IMR-90 (cell line): Measurements from ENCODE around the gene BSDC1.

Source experiments
- BHLHE40 ChIP-seq: fragments of 150-350 bp; IDR thresholded peaks from 2 replicates; pipeline ENCODE4 v1.6.1; 2016; ENCODE audit warnings: mild to moderate bottlenecking, low read depth, low read length
- CEBPB ChIP-seq: IDR thresholded peaks from 2 replicates; pipeline ENCODE4 v1.6.1; 2012; ENCODE audit warnings: low read depth, low read length, improper control_type of control experiment
- FOS ChIP-seq: fragments of 150-350 bp; IDR thresholded peaks from 2 replicates; pipeline ENCODE4 v1.6.1; 2016; ENCODE audit warnings: low read depth, low read length
- MAFK ChIP-seq: IDR thresholded peaks from 2 replicates; pipeline ENCODE4 v1.6.1; 2012; ENCODE audit warnings: low read depth, low read length, improper control_type of control experiment
- MAZ ChIP-seq: IDR thresholded peaks from 2 replicates; pipeline ENCODE4 v1.6.1; 2012; ENCODE audit warnings: low read depth, mild to moderate bottlenecking, low read length, improper control_type of control experiment, moderate library complexity, borderline replicate concordance
- MXI1 ChIP-seq: IDR thresholded peaks from 2 replicates; pipeline ENCODE4 v1.6.1; 2012; ENCODE audit warnings: low read depth, mild to moderate bottlenecking, low read length, moderate library complexity, borderline replicate concordance
- POLR2A ChIP-seq: IDR thresholded peaks from 2 replicates; pipeline ENCODE4 v1.6.1; 2012; ENCODE audit warnings: mild to moderate bottlenecking, low read depth, low read length
- RAD21 ChIP-seq: IDR thresholded peaks from 2 replicates; pipeline ENCODE4 v1.6.1; 2012; ENCODE audit warnings: low read length, improper control_type of control experiment
- RFX5 ChIP-seq: IDR thresholded peaks from 2 replicates; pipeline ENCODE4 v1.8.0; 2012; ENCODE audit warnings: low read depth, mild to moderate bottlenecking, low read length, moderate library complexity
- SMC3 ChIP-seq: fragments of 150-350 bp; IDR thresholded peaks from 2 replicates; pipeline ENCODE4 v1.6.1; 2016; ENCODE audit warnings: low read depth, mild to moderate bottlenecking, antibody characterized with exemption, low read length, moderate library complexity
- TF ChIP-seq, protein P1 (sequence below): conservative IDR thresholded peaks from 2 replicates; pipeline ENCODE4 v1.5.1; 2012; ENCODE audit warnings: mild to moderate bottlenecking, low read depth, low read length, improper control_type of control experiment
- TF ChIP-seq, protein P2 (sequence below): fragments of 150-350 bp; IDR thresholded peaks from 2 replicates; pipeline ENCODE4 v1.6.1; 2017; ENCODE audit warnings: mild to moderate bottlenecking, antibody characterized with exemption, low read length, low read depth

DNA sequence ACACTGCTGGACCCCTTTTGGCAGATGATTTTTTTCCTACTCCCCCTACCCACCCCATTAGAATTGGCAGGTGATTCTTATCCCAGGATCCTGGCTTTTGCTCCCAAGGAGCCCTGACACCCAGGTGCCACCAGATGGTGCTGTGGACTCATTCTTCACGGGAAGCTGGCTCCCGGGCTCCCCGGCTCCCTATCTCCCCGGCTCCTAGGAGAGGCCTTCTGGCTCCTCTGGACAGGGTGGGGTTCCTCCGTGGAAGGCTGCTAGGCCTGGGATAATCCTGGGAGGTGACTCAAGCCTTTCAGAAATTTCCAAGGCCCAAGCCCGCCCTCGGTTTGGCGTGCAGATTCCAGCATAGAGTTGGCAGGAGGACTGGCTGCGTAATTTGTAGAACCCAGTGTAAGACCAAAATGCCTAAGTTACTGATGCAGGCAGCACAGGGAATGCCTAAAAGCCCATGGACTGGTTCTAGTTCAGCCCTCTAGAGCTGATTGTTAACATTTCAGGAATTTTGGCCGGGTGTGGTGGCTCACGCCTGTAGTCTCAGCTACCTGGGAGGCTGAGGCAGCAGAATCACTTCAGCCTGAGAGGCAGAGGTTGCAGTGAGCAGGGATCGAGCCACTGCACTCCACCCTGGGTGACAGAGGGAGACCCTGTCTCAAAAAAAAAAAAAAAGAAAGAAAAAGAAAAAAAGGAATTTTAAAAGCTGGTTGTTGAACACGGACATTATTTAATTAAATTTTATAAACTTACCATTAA, 6.8 kb upstream of the BSDC1 start:
- TF ChIP-seq, protein P1, sequence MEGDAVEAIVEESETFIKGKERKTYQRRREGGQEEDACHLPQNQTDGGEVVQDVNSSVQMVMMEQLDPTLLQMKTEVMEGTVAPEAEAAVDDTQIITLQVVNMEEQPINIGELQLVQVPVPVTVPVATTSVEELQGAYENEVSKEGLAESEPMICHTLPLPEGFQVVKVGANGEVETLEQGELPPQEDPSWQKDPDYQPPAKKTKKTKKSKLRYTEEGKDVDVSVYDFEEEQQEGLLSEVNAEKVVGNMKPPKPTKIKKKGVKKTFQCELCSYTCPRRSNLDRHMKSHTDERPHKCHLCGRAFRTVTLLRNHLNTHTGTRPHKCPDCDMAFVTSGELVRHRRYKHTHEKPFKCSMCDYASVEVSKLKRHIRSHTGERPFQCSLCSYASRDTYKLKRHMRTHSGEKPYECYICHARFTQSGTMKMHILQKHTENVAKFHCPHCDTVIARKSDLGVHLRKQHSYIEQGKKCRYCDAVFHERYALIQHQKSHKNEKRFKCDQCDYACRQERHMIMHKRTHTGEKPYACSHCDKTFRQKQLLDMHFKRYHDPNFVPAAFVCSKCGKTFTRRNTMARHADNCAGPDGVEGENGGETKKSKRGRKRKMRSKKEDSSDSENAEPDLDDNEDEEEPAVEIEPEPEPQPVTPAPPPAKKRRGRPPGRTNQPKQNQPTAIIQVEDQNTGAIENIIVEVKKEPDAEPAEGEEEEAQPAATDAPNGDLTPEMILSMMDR = peak; percentile 91
- TF ChIP-seq, protein P2, sequence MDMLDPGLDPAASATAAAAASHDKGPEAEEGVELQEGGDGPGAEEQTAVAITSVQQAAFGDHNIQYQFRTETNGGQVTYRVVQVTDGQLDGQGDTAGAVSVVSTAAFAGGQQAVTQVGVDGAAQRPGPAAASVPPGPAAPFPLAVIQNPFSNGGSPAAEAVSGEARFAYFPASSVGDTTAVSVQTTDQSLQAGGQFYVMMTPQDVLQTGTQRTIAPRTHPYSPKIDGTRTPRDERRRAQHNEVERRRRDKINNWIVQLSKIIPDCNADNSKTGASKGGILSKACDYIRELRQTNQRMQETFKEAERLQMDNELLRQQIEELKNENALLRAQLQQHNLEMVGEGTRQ = no peak
- TF ChIP-seq RAD21 (peak; percentile 91), CEBPB (no peak), RFX5 (no peak), FOS (0 out of 2 replicates have a peak, but pooled peaks have one; percentile 14), SMC3 (peak; percentile 83), MAFK (no peak), MXI1 (no peak), BHLHE40 (no peak), POLR2A (0 out of 2 replicates have a peak, but pooled peaks have one; percentile 32), MAZ (peak; percentile 32; the same call in 1 of the 2 replicates)
